CMK (cell line): ENCODE data around the gene GRAMD1A.
"Not testable (repeated sequence)": the region's sequence is repeated elsewhere in the genome, so short reads cannot be mapped to it uniquely, and the experiment has no call there.

Experiments
- DNase-seq: peaks from one replicate; pipeline ENCODE4 v3.0.0-alpha.2; 2010; ENCODE audit warnings: low read depth

GRAMD1A gene

GRCh38 chr19:35004517-35005255, 4.6 kb downstream of the GRAMD1A start:
- no peak for DNase-seq

GRCh38 chr19:35005256-35005977, 5.3 kb downstream of the GRAMD1A start:
- DNase-seq = no peak

GRCh38 chr19:35006007-35006341, 5.9 kb downstream of the GRAMD1A start:
- not testable (repeated sequence) for DNase-seq

GRCh38 chr19:35006342-35006998, 6.3 kb downstream of the GRAMD1A start:
- no peak for DNase-seq

GRCh38 chr19:35006999-35007365, 6.9 kb downstream of the GRAMD1A start:
- no peak for DNase-seq

- DNase-seq = not testable (repeated sequence)
Measured at GRCh38 chr19:35007427-35007826, 7.3 kb downstream of the GRAMD1A start.

GRCh38 chr19:35008891-35009341, 8.8 kb downstream of the GRAMD1A start:
- DNase-seq = no peak

- no peak for DNase-seq
Measured at GRCh38 chr19:35009424-35010415, 9.6 kb downstream of the GRAMD1A start.

- no peak for DNase-seq
Measured at GRCh38 chr19:35011091-35011689, 11.1 kb downstream of the GRAMD1A start.

- DNase-seq = no peak
Measured at GRCh38 chr19:35011737-35012682, 11.9 kb downstream of the GRAMD1A start.

GRCh38 chr19:35013041-35013819, 13.1 kb downstream of the GRAMD1A start:
- DNase-seq = no peak

GRCh38 chr19:35013820-35014754, 14.0 kb downstream of the GRAMD1A start:
- DNase-seq = no peak

- not testable (repeated sequence) for DNase-seq
Measured at GRCh38 chr19:35014774-35015173, 14.7 kb downstream of the GRAMD1A start.

GRCh38 chr19:35015270-35015953, 15.3 kb downstream of the GRAMD1A start:
- no peak for DNase-seq

- no peak for DNase-seq
Measured at GRCh38 chr19:35015954-35016351, 15.8 kb downstream of the GRAMD1A start.

- no peak for DNase-seq
Measured at GRCh38 chr19:35017507-35017906, 17.4 kb downstream of the GRAMD1A start.

- no peak for DNase-seq
Measured at GRCh38 chr19:35018379-35018778, 18.3 kb downstream of the GRAMD1A start.

GRCh38 chr19:35019144-35019543, 19.0 kb downstream of the GRAMD1A start:
- DNase-seq = no peak
